K562 (cell line): Measurements from ENCODE around the gene MYL10. TPM values are rescaled to one million over a fixed set of nuclear protein-coding genes. Genes with fewer than 3 reads are reported as not detected.

Source experiments
- ATAC-seq: fragments of 200-7000 bp; cut with Tn5 transposase; 3 replicates; pipeline ENCODE4 v1.9.1; 2020; ENCODE audit warnings: moderate library complexity
- BruUV-seq: library from RNA; stranded (reverse); fragments of 400-500 nt; replicated peaks from 2 replicates; lab custom pipeline; 2021; lab: Mats Ljungman, UMichigan
- CTCF ChIA-PET: fragments of 300-600 bp; formaldehyde crosslinking; extraction: SDS; loops from one replicate; lab custom pipeline; 2021; ENCODE audit warnings: low intra/inter-chr PET ratio; lab: Yijun Ruan, JAX
- POLR2A ChIA-PET: fragments of 300-600, 350-650 bp; sonication (Branson Sonifier 250); formaldehyde crosslinking; extraction: SDS; loops from one replicate; lab custom pipeline; 2021; ENCODE audit warnings: antibody characterized with exemption, inconsistent platforms; lab: Yijun Ruan, JAX
- DNase-seq, 4 experiments: peaks; one replicate each; pipeline versions ENCODE4 v3.0.0 to v3.0.0-alpha.2; 2011 to 2018; ENCODE audit warnings: low spot score in 3 of 4, mixed read lengths in 3 of 4; ENCODE audit errors: extremely low read depth in 1 of 4
- FAIRE-seq: peaks from 2 replicates; lab custom pipeline; 2011; peaks lifted over from hg19 to GRCh38; lab: Jason Lieb, UNC
- H2AFZ ChIP-seq: 2 replicates; pipeline ENCODE4 v1.6.0; 2011; ENCODE audit warnings: low read depth, low read length, control low read depth, inconsistent platforms
- H3K27ac ChIP-seq: fragments of 200-600 bp; 3 replicates; pipeline ENCODE4 v1.8.0; 2011; ENCODE audit warnings: low read depth, mild to moderate bottlenecking, control low read depth, inconsistent platforms, low read length, moderate library complexity, mixed read lengths; ENCODE audit errors: extremely low read depth
- H3K27me3 ChIP-seq, 2 experiments: fragments of 300-600 bp in 1 of 2; 2 replicates in 1 of 2; 3 replicates in 1 of 2; pipeline versions ENCODE4 v1.6.0 to v1.8.0; 2011; ENCODE audit warnings: inconsistent platforms in 2 of 2, low read length in 2 of 2, mild to moderate bottlenecking in 1 of 2, mixed read lengths in 1 of 2, moderate library complexity in 1 of 2; ENCODE audit not compliant: control insufficient read depth in 2 of 2, insufficient read depth in 2 of 2
- H3K36me3 ChIP-seq: fragments of 300-600 bp; 3 replicates; pipeline ENCODE4 v1.8.0; 2011; ENCODE audit warnings: mild to moderate bottlenecking, low read length, inconsistent platforms; ENCODE audit not compliant: control insufficient read depth, insufficient read depth
- H3K4me1 ChIP-seq, 2 experiments: fragments of 200-600 bp in 1 of 2; replicated peaks in 1 of 2; 2 replicates in 1 of 2; 3 replicates in 1 of 2; pipeline versions ENCODE4 v1.5.1 to v1.8.0; 2011; ENCODE audit warnings: inconsistent platforms in 2 of 2, low read length in 2 of 2, mild to moderate bottlenecking in 1 of 2, mixed read lengths in 1 of 2, moderate library complexity in 1 of 2; ENCODE audit not compliant: control insufficient read depth in 2 of 2, insufficient read depth in 2 of 2
- H3K4me2 ChIP-seq: 2 replicates; pipeline ENCODE4 v1.6.1; 2011; ENCODE audit warnings: low read length, control low read depth, inconsistent platforms, mixed read lengths; ENCODE audit not compliant: insufficient read depth
- H3K4me3 ChIP-seq: fragments of 200-600 bp; sonication (generic), shearing (Covaris generic); 2 replicates; pipeline ENCODE4 v1.5.1; 2016; ENCODE audit warnings: control low read depth, inconsistent platforms
- H3K79me2 ChIP-seq: fragments of 200-600 bp; 3 replicates; pipeline ENCODE4 v1.8.0; 2011; ENCODE audit warnings: low read length, inconsistent platforms; ENCODE audit not compliant: control insufficient read depth, insufficient read depth
- H3K9ac ChIP-seq, 2 experiments: 2 replicates each; pipeline versions ENCODE4 v1.6.0 to v1.6.1; 2011; ENCODE audit warnings: low read depth in 2 of 2, low read length in 2 of 2, control low read depth in 1 of 2, inconsistent platforms in 1 of 2, mild to moderate bottlenecking in 1 of 2, mixed read lengths in 1 of 2; ENCODE audit not compliant: insufficient read depth in 1 of 2
- H3K9me1 ChIP-seq: one replicate; pipeline ENCODE4 v1.6.0; 2011; ENCODE audit warnings: inconsistent platforms, mild to moderate bottlenecking, low read length, moderate library complexity; ENCODE audit not compliant: control insufficient read depth, insufficient read depth
- H3K9me3 ChIP-seq: replicated peaks from 2 replicates; pipeline ENCODE4 v1.5.1; 2011; ENCODE audit warnings: low read depth, low read length, inconsistent platforms; ENCODE audit not compliant: control insufficient read depth, insufficient read depth
- H4K20me1 ChIP-seq: replicated peaks from 2 replicates; pipeline ENCODE4 v1.6.1; 2011; ENCODE audit warnings: low read length, inconsistent platforms, mixed read lengths; ENCODE audit not compliant: control insufficient read depth, insufficient read depth
- ADNP ChIP-seq: fragments of 200-800 bp; sonication (Bioruptor generic); IDR thresholded peaks from 2 replicates; pipeline ENCODE4 v1.6.1; 2016; ENCODE audit warnings: missing genetic modification characterization, missing compliant biosample characterization
- BHLHE40 ChIP-seq: IDR thresholded peaks from 2 replicates; pipeline ENCODE4 v1.6.1; 2011; ENCODE audit warnings: low read length, improper control_type of control experiment
- DACH1 ChIP-seq: fragments of 450-650 bp; IDR thresholded peaks from 2 replicates; pipeline ENCODE4 v1.6.1; 2018; ENCODE audit not compliant: partially characterized antibody
- GTF2B ChIP-seq: IDR thresholded peaks from 2 replicates; pipeline ENCODE4 v1.6.1; 2011; ENCODE audit not compliant: insufficient read length; ENCODE audit errors: extremely low read depth
- HNRNPL ChIP-seq: fragments of 200-400 bp; formaldehyde crosslinking; IDR thresholded peaks from 2 replicates; pipeline ENCODE4 v1.6.1; 2017; ENCODE audit warnings: low read depth, mild to moderate bottlenecking, low read length
- NR2C2 ChIP-seq, 2 experiments: fragments of 200-800 bp in 1 of 2; sonication (Bioruptor generic) in 1 of 2; sonication (generic) in 1 of 2; formaldehyde crosslinking in 1 of 2; IDR thresholded peaks; 2 replicates each; pipeline versions ENCODE4 v1.6.1 to v1.8.0; 2016 to 2022; ENCODE audit warnings: mild to moderate bottlenecking in 1 of 2, missing compliant biosample characterization in 1 of 2, missing genetic modification characterization in 1 of 2, missing genetic modification reagents in 1 of 2
- POLR2A ChIP-seq: fragments of 450-650 bp; conservative IDR thresholded peaks from 2 replicates; pipeline ENCODE4 v1.6.1; 2016
- POU5F1 ChIP-seq: fragments of 150-350 bp; IDR thresholded peaks from 2 replicates; pipeline ENCODE4 v1.6.1; 2014; ENCODE audit warnings: borderline replicate concordance, low read length, low read depth, mild to moderate bottlenecking; ENCODE audit not compliant: partially characterized antibody
- RFX5 ChIP-seq: IDR thresholded peaks from 2 replicates; pipeline ENCODE4 v1.6.1; 2011; ENCODE audit warnings: low read depth, mild to moderate bottlenecking, improper control_type of control experiment, low read length
- SMARCE1 ChIP-seq: fragments of 450-650 bp; IDR thresholded peaks from 2 replicates; pipeline ENCODE4 v1.7.1; 2016; ENCODE audit warnings: mild to moderate bottlenecking
- SMC3 ChIP-seq: conservative IDR thresholded peaks from 2 replicates; pipeline ENCODE4 v1.6.1; 2011; ENCODE audit warnings: low read depth, low read length, improper control_type of control experiment; ENCODE audit not compliant: insufficient read depth
- SOX6 ChIP-seq: fragments of 450-650 bp; IDR thresholded peaks from 2 replicates; pipeline ENCODE4 v1.6.1; 2014; ENCODE audit warnings: mild to moderate bottlenecking
- THRAP3 ChIP-seq: fragments of 450-650 bp; IDR thresholded peaks from 2 replicates; pipeline ENCODE4 v1.6.1; 2016; ENCODE audit warnings: mild to moderate bottlenecking, inconsistent platforms, borderline replicate concordance
- XRCC4 ChIP-seq: IDR thresholded peaks from one replicate; pipeline ENCODE4 v1.6.1; 2011; ENCODE audit not compliant: insufficient read depth, insufficient read length; ENCODE audit errors: extremely low read depth
- XRCC5 ChIP-seq: fragments of 200-400 bp; formaldehyde crosslinking; IDR thresholded peaks from 2 replicates; pipeline ENCODE4 v1.6.1; 2017; ENCODE audit warnings: low read depth, mild to moderate bottlenecking, low read length
- ZBTB8A ChIP-seq: fragments of 450-650 bp; IDR thresholded peaks from 2 replicates; pipeline ENCODE4 v1.6.1; 2018; ENCODE audit warnings: mild to moderate bottlenecking, moderate library complexity; ENCODE audit not compliant: partially characterized antibody
- ZFP30 ChIP-seq: fragments of 250-450 bp; sonication (Bioruptor Pico); IDR thresholded peaks from 2 replicates; pipeline ENCODE4 v1.8.0; 2022; ENCODE audit warnings: moderate library complexity, mild to moderate bottlenecking, inconsistent platforms, borderline replicate concordance
- WGBS: fragments of 100-300 bp; shearing (Covaris generic); methylation state at CpG from one replicate; pipeline ENCODE4 v1.1.6; 2016; ENCODE audit warnings: low coverage, mixed read lengths; ENCODE audit not compliant: insufficient coverage; ENCODE audit errors: missing lambda C conversion rate; 5-methylcytosine and 5-hydroxymethylcytosine counted together
- in situ Hi-C: fragments of 300-500 bp; cut with MboI; formaldehyde crosslinking; loops from 4 replicates; pipeline ENCODE4 v1.15.0; 2018; ENCODE audit warnings: inconsistent platforms, mixed read lengths
- intact Hi-C: fragments of 100-400 bp; cut with micrococcal nuclease; formaldehyde crosslinking; loops from 2 replicates; pipeline ENCODE4 v1.14.2; 2022
- polyA plus RNA-seq, 8 experiments: library from polyadenylated mRNA; depleted of rRNA in 4 of 8; stranded (reverse) in 5 of 8; unstranded in 3 of 8; fragments of >200 nt; fragmentation: Nextera tagmentation in 2 of 8; fragmentation: Illumina TruSeq in 1 of 8; extraction: Ambion mirVana in 2 of 8; extraction: Trizol in 1 of 8; gene quantifications; 2 replicates each; pipeline versions ENCODE4 v1.2.1 to v1.2.3, GENCODE V29; 2011 to 2014; ENCODE audit warnings: inconsistent platforms in 1 of 8, missing spikeins in 1 of 8
- total RNA-seq, 7 experiments: library from RNA; depleted of rRNA in 6 of 7; stranded (reverse); fragments of >200 nt in 6 of 7; fragmentation: Illumina TruSeq in 2 of 7; extraction: Trizol in 2 of 7; gene quantifications; 2 replicates each; pipeline versions ENCODE4 v1.2.1 to v1.2.3, GENCODE V29; 2011 to 2021; ENCODE audit warnings: low replicate concordance in 1 of 7
- TF ChIP-seq, protein P1 (sequence below), 2 experiments: fragments of 450-650 bp in 1 of 2; sonication (generic) in 1 of 2; formaldehyde crosslinking in 1 of 2; IDR thresholded peaks in 1 of 2; conservative IDR thresholded peaks in 1 of 2; 2 replicates each; pipeline versions ENCODE4 v1.6.1 to v1.8.1; 2016 to 2023; ENCODE audit warnings: mild to moderate bottlenecking in 2 of 2, moderate library complexity in 2 of 2, inconsistent platforms in 1 of 2, missing genetic modification reagents in 1 of 2
- TF ChIP-seq, protein P2 (sequence below): fragments of 250-450 bp; sonication (Bioruptor Pico); IDR thresholded peaks from 2 replicates; pipeline ENCODE4 v1.4.0; 2020; ENCODE audit warnings: mild to moderate bottlenecking, moderate library complexity

The MYL10 gene
- total and polyA plus RNA-seq, 9 of the 15 experiments (the other 6 are each of a cell fraction or from before 2014, with no cell fraction given), result not detected

DNA sequence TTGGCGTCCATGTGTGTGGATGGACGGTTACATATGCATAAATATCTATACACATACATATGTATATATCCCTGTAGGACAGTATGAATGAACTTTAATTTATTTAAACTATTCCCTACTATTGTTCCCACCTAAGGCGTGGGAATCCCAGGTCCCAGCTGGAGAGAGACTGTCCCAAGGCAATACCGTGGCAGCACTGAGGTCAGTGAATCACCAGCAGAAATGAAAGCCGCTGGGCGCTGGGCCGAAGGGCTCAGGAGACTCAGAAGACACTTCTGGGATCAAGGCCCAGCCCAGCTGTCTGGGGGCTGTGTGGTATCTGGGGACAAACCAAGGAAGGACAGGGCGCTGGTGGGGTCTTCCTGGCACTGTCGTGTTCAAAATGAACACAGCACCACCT, 49.6 kb upstream of the MYL10 start:
- no peak for FAIRE-seq
- Histone ChIP-seq H3K4me3 (no peak overlapping the region), H3K79me2 (no peaks in the 10 kb centered on the region), H4K20me1 (no peaks in the 10 kb centered on the region), H3K9me3 (no peaks in the 10 kb centered on the region), H3K36me3 (no peaks in the 10 kb centered on the region), H3K27me3 (peaks cover 0 to 15% of the 10 kb centered on the region in 2 experiments; a peak in 2 of 5 replicates), H3K9me1 (no peaks in the 10 kb centered on the region), H2AFZ (no peak overlapping the region), H3K4me2 (no peak overlapping the region), H3K4me1 (peaks cover 0 to 11% of the 10 kb centered on the region in 2 experiments; a peak in 1 of 5 replicates), H3K27ac (no peak overlapping the region), H3K9ac (peak overlapping the region in 1 of 2 experiments; percentile 47; a peak in 1 of 4 replicates)
- intact Hi-C loops, result loop anchor here (5.0 kb wide), 1 partner anchor 76 kb away; no protein-coding TSS in a partner anchor
- TF ChIP-seq RFX5 (no peak), POLR2A (no peak), ZBTB8A (no peak), THRAP3 (no peak), ZFP30 (CRISPR knock-in tag) (no peak), SOX6 (no peak), BHLHE40 (no peak), GTF2B (no peak), POU5F1 (no peak), XRCC5 (no peak), ADNP (tag) (no peak), DACH1 (no peak), XRCC4 (no peak), HNRNPL (no peak), SMARCE1 (no peak), NR2C2 (CRISPR knock-in tag; IDR thresholded peaks at IDR 0.05) (no peak), NR2C2 (tag; IDR thresholded peaks at IDR 0.05) (no peak), SMC3 (no peak)
- TF ChIP-seq, protein P1, sequence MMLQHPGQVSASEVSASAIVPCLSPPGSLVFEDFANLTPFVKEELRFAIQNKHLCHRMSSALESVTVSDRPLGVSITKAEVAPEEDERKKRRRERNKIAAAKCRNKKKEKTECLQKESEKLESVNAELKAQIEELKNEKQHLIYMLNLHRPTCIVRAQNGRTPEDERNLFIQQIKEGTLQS (IDR thresholded peaks at IDR 0.05), result no peak
- TF ChIP-seq, protein P1 (CRISPR knock-in tag; conservative IDR thresholded peaks at IDR 0.05), result no peak
- TF ChIP-seq, protein P2, sequence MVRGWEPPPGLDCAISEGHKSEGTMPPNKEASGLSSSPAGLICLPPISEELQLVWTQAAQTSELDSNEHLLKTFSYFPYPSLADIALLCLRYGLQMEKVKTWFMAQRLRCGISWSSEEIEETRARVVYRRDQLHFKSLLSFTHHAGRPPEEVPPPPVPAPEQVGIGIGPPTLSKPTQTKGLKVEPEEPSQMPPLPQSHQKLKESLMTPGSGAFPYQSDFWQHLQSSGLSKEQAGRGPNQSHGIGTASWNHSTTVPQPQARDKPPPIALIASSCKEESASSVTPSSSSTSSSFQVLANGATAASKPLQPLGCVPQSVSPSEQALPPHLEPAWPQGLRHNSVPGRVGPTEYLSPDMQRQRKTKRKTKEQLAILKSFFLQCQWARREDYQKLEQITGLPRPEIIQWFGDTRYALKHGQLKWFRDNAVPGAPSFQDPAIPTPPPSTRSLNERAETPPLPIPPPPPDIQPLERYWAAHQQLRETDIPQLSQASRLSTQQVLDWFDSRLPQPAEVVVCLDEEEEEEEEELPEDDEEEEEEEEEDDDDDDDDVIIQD (CRISPR knock-in tag), result no peak
- in situ Hi-C loops, result no loop called here
- WGBS, result 10% methylated on average over 9 of the region's 9 CpGs
- CTCF ChIA-PET, result no interaction called here
- POLR2A ChIA-PET, result no interaction called here
- no TSS peak for BruUV-seq
- DNase-seq, result no peak
- ATAC-seq, result no peak
